GM18909 (cell line): ENCODE data around the gene CDKN2AIP.

Experiments
- ATAC-seq: cut with Tn5 transposase; IDR thresholded peaks from one replicate; pipeline ENCODE4 v1.9.1; 2021; ENCODE audit warnings: mild to moderate bottlenecking; ENCODE audit not compliant: unreplicated experiment, poor library complexity

Gene CDKN2AIP, protein sequence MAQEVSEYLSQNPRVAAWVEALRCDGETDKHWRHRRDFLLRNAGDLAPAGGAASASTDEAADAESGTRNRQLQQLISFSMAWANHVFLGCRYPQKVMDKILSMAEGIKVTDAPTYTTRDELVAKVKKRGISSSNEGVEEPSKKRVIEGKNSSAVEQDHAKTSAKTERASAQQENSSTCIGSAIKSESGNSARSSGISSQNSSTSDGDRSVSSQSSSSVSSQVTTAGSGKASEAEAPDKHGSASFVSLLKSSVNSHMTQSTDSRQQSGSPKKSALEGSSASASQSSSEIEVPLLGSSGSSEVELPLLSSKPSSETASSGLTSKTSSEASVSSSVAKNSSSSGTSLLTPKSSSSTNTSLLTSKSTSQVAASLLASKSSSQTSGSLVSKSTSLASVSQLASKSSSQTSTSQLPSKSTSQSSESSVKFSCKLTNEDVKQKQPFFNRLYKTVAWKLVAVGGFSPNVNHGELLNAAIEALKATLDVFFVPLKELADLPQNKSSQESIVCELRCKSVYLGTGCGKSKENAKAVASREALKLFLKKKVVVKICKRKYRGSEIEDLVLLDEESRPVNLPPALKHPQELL

DNA sequence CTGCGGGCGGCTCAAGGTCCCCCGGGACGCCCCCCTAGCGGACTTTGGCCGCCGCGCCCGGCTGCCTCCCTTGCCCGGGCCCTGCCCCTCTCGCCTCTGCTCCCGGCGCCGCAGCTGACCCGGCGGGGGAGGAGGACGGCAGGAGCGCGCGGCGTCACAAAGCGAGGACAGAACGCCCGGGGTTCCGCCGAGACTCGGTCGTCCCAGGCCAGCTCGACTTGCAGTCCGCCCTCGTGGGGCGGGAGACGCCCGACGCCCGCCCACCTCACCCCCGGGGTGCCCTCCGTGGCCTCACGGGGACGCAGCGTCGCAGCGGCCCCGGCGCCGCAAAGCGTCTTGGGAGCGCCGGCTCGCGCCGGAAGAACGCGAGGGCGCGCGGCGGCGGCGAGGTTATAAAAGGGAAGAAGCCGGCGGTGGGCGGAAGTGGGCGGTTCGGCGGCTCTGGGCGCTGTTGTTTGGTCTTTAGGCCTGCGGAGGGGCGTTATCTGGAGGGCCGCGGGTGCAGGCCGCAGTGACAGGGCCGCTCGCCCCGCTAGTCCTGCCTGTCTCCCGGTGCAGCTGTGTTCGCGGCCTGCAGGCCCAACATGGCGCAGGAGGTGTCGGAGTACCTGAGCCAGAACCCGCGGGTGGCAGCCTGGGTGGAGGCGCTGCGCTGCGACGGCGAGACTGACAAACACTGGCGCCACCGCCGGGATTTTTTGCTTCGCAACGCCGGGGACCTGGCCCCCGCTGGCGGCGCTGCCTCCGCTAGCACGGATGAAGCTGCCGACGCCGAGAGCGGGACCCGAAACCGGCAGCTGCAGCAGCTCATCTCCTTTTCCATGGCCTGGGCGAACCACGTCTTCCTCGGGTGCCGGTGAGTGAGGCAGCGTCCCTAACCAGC, at the start of gene CDKN2AIP:
CDKN2AIP (plus strand) TSS at position 423 of the 883 bp plus-strand sequence; CDS start at position 585, 162 bp downstream.
- ATAC-seq = peak; percentile 87

DNA sequence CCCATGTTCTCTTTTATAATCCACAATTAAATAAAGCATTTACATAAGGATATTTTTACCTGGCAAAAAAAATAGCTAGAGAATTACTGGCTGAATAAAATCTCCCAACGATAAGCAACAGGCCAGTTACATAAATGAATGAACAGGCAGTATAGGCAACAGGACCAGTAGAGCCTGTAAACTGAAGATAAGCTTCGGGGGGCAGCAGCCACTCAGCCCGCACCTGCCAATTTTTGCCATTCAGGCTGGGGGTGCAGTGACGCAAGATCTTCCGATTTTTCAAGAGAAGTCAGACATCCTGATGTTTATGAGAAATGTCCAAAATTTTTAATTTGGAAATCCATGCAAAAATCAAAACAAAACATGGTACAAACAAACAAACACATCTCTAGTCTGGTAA, 49.0 kb upstream of the CDKN2AIP start:
- ATAC-seq = no peak

DNA sequence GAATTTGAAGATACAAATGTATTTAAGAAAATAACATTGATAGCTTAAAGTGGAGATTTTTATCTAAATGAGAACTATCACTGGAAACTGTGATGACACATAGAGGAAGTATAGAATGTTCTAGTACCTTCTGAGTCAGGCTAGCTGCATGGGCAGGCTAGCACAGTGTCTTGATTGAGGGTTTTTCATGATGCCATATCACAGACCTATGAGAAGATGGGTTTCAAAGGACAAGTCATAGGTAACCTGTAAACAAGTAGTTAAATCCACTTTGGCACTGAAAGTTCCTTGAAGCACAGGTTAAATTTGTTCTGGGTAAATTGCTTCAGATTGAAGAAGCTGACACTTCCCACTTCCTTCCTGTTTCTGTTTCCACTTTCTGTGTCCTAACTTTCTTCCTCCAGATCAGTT, 48.2 kb upstream of the CDKN2AIP start:
- ATAC-seq = no peak

DNA sequence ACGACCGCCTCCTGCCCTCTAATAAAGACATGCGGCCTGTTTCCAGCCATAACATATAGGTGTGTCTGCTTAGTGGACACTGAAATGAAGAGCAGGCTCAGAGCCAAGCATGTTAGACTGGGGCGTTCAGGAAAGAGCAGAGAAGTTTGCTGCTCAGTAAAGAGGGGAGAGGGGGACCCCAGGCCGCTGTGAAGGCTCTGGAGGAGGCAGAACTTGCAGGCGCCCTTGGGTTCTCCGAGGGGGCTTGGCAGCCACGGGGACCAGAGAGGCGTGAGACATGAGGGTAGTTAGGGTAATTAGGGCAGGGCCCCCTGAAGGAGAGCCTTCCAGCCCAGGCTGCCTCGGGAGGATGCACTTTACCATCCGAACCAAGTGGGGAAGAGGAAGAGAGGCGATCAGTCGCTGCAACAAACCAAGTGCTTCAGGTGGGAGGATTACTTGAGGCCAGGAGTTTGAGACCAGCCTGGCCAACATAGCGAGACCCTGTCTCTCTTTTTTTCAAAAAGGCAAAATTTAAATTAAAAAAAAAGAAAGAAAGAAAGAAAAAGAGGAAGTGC, 46.6 kb upstream of the CDKN2AIP start:
- no peak for ATAC-seq

DNA sequence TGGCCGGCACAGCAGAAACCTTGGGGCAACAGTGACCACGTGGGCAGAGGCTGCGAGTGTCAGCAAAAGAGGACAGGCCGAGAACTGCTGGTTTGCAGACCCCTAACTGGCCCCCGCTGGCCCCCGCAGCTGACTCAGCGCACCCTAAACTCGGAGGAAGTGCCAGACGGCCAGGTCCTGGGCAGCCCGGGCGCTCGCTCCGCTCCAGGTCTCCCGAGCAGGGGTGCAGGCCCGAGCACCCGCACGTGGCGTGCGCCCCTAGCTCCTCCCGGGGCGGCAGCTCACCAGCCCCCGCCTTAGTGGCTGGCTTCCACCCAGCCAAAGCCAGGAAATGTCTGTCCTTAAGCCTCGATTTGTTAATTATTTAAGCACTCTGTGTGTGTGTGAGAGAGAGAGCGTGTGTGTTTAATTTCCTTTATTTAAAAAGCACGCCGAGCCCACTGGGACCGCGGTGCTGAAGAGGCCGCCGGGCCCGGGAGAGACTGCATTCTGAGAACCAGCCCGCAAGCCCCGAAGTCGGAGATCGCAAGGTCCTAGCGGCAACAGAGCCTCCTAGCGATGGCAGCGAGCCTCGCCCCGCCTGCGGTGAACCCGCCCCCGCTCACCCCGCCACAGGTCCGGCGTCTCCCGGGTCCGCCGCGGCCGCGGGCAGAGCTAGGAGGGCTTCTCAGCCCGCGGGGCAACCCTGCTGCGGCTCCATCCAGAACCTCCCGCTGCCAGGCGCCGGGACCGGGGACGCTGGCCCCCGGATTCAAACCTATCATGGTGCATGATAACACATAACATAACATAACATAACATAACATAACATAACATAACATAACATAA, 45.9 kb upstream of the CDKN2AIP start:
- peak; percentile 95 for ATAC-seq

DNA sequence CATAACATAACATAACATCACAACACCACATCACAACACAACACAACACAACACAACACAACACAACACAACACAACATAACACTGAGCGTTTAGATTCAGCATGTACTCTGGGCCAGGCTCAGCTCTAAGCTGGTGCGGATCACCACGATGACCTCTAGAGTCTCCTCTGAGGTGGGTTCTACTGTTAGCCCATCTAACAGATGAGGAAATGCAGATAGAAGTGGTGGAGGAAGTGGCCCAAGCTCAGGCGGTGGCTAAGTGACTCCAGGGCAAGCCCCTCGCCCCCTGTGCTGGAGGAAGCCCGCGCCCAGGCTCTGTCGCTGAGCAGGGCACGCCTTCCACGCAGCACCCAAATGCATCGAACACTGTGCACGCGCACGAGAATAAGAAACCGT, 45.3 kb upstream of the CDKN2AIP start:
- ATAC-seq = no peak

DNA sequence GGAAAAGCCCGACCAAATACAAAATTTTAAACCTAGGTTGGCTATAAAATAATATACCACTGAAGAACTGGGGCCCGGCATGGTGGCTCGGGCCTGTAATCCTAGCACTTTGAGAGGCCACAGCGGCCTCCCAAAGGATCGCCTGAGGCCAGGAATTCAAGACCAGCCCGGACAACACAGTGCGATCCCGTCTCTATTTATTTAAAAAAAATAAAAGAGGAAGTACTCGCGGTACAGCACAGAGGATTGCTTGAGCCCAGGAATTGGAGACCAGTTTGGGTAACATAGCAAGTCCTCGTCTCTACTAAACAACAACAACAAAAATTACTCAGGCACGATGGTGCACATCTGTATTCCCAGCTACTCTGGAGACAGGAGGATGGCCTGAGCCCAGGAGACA, 44.8 kb upstream of the CDKN2AIP start:
- ATAC-seq = no peak

DNA sequence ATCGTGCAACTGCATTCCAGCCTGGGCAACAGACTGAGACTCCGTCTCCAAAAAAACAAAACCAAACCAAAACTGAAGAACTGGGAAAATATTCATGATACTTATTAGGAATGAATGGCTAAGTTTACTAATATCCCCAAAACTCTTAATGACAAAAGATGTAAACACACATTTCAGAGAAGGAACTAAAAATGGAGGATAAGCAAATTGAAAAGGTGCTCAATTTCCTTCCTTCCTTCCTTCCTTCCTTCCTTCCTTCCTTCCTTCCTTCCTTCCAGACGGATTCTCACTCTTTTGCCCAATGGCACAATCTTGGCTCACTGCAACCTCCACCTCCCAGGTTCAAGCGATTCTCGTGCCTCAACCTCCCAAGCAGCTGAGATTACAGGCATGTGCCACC, 44.4 kb upstream of the CDKN2AIP start:
- ATAC-seq = no peak

DNA sequence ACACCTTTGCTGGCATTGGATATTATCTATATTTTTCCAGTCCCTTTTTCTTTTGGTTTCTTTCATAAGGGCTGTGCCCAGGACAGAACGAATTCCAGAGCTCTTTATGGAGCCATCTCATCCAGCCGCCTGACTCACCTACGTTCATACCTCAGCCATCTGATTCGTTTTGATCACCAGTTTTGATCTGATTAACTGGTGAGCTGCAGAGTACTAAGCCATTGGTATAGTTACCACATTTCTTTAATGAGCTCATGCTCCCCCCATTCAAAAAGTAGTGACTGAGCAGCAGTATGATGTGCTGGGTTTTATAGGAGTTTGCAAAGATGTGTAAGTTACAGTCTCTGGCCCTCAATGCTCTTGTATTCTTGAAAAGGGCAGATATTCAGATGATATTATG, 43.0 kb upstream of the CDKN2AIP start:
- ATAC-seq = no peak

DNA sequence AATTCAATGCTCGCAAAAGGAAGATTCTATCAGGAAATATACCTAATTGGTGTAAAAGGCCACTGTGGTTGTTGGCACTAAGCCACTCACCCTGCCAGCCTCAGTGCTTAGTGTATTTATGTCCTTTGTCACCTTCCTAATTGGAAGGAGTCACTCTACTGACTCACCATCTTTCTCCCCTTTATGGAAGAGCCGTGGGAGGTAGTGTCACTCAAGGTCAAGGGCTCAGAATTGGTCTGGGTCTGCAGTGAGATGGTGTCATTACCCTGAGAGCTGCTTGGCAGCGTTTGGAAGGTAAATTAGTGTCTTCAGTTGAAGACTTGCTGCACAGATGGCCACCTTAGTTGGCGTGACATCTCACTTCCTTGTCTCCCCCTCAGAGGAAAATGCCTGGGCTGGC, 41.7 kb upstream of the CDKN2AIP start:
- ATAC-seq = no peak

DNA sequence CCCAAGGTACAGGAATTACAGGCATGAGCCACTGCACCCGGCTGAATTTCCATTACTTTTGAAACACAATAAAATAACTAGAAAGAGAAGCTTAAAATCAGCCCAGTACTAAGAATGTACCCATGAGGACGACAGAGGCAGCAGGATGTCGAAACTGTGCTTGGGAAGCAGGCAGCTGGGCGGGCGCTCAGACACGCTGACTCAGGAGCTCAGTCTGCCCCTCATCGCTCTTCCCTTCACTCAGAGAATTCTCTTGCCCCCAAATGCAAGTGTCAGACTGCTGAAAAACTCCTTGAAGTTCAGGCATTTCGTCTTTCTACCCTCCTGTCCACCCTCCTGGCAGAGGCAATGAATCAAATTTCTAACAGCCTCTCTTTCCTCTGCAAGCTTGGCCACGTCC, 41.0 kb upstream of the CDKN2AIP start:
- no peak for ATAC-seq

DNA sequence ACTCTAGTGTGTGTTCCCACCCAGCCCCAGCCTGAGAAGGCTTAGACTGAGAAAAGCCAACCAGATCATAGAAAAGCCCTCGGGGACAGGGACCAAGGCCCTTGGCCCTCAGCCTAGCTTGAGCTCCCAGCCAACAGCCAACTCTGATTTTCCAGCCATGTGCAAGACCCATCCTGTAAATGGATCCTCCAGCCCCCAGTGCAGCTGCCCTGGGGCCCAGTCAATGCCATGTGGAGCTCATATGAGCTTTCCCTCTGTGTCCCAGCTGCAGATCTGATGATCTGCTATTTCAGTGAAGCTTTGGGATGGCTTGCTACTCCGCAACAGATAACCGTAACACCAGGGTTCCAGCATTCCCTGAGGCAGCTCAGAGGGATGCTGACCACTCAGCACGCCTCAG, 40.5 kb upstream of the CDKN2AIP start:
- ATAC-seq = no peak

DNA sequence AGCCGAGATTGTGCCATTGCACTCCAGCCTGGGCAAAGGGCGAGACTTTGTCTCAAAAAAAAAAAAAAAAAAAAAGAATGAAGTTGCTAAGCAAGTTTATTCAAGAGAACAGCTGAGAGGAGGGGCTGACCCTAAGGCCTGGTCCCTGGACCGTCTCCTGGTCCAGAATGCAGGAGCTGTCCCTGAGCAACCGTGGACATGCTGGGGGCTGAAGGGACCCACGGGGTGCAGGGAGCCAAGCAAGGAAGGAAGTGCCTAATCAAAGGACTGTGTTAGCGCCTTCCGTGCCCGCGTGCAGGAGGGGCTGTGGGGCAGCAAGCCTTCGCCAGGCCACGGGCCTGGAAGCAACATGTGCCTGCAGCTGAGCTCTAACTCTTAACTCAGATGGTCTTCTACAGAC, 39.1 kb upstream of the CDKN2AIP start:
- ATAC-seq = no peak

DNA sequence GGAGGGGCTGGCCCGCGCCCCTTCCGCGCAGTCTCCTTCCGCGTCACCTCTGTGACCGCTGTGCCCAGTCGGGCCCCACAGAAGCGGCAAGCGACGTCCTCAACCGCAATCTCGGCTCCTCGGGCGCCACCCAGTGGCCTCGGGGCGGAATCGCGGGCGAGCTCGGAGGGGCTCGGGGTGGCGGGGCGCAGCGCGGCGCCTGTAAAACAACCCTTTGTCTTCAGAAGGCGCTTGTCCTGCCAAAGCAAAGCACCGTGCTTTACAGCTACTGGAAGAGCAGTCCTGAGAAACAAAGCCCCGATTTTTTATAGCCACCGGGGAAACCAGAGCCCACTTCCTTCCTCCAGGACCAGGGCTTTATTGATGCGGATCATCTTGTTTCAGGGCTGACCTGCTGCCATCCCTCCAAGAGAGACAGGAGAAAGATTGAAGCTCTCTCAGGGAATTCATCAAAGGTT, 37.3 kb upstream of the CDKN2AIP start:
- ATAC-seq = peak; percentile 85

DNA sequence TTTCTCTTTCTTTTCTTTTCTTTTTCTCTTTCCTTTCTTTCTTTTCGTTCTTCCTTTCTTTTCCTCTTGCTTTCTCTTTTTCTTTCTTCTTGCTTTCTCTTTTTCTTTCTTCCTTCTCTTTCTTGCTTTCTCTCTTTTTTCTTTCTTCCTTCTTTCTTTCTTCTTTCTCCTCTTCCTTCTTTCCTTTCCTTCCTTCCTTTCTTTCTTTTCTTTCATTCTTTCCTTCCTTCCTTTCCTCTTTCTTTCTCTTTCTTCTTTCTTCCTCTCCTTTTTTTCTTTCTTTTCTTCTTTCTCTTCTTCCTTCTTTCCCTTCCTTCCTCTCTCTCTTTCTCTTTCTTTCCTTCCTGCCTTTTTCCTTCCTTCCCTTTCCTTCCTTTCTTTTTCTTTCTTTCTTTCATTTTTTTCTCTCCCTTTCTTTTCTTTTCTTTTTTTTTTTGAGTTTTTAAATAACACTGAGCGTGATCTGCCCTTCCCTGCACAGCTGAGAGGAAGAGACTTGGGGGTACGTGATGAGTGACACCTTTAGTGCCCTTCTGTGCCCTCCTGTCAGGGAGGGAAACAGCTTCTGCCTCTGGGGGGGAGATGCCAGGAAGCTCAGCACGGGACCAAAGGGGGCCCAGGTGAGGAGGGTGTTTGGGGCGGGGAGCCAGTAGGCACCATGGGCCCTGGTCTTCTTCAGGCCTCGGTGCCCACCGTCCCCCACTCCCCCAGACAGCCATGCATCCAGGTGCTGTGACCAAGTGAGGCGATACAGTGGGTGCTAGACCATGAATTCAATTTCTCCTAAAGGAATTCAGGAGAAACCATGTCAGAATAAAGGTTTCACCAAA, 36.6 kb upstream of the CDKN2AIP start:
- no peak for ATAC-seq

DNA sequence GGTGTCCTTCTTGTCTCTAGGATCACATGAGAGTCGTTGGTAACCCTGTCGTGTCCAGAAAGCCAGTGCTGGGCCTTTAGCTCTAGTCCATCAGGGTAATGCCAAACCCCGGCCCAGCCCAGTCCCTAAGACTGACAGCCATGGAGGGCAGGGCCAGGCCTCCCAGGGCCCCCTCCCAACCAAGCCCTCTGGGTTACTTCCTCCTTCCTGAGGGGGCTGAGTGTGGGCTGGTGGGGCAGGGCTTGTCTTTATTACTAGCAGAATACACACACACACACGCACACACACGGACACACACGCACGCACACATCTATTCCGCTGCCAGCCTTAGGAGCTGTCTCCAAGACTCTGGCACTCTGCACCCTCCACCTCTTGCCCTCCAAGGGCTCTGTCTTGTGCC, 35.6 kb upstream of the CDKN2AIP start:
- no peak for ATAC-seq

DNA sequence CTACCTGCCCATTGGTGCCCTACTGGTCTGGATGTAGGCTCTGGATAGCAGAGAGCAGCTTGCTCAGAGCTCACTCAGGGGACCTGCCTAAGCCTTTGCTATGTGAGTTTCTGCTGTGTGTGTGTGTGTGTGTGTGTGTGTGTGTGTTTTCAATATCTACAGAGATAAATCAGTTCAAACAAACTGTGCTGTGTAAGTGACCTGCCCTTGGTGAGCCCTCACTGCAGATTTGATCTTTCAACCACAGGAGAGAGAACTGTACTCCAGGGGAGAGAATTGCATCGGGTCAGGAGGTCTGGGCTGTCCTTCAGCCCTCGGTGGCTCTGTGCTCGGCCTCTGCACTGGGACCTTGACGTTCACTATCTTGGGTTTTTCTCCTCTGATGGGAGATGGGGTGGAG, 35.0 kb upstream of the CDKN2AIP start:
- no peak for ATAC-seq

DNA sequence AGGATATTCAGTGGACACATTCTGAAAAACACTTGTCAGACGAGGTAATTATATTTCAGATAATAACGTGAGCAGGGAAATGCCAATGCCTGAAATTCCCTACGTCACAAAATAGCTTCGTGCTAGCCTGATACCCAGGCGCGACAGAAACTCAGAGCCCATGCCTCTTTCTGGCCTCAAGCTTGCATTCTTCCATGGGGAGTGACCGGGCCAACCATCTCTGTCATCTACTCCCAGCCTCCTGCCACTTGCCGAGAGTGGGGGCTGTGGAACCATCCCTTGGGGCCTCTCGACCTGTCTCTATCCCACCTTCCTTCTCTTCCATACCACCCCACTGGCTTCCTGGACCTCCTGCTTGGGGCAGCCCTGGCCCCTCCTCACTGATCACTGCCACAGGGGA, 34.5 kb upstream of the CDKN2AIP start:
- no peak for ATAC-seq

DNA sequence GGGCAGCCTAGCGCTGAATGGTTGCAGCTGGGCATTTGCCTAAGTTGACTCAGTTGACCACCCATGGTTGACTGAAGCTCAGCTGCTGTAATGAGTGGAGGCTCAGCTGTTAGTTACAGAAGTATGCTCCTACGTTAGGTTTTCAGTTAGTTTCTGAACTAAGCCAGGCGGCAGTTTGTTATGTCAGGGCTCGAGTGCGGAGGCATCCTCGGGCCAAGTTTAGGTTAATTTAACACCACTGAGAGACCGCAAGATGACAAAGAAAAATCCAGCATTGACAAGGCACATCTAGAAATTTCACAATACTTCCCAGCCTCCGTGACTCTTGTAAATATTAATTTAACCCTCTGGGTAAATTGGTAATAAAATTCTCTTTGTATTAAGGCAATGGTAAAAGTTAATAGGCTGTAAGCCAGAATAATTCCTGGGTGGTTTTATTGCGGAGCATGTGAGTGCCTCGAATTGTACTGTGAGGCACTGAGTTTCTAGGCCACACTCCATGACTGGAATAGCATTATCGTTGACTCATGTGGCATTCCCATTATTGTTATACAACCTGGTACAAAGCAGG, 33.1 kb upstream of the CDKN2AIP start:
- peak; percentile 75 for ATAC-seq
